Measurements from ENCODE around the gene FXYD7.

FXYD7 gene

DNA sequence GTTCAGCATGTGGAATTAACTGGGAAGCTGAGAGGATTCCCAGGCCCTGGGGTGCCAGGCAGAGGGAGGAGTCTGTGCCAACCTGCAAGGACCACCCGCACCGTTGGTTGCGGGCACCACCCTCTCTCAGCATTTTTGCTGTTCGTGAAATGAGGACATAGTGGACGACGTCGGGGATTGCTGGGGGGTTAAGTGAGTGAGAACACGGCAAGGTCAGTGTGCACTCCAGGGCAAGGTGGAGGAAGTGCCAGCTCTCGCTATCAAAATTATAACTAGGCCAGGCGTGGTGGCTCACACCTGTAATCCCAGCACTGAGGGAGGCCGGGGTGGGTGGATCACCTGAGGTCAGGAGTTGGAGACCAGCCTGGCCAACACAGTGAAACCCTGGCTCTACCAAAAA is 25.3 kb upstream of the FXYD7 start:
- TF ChIP-seq, protein P1, sequence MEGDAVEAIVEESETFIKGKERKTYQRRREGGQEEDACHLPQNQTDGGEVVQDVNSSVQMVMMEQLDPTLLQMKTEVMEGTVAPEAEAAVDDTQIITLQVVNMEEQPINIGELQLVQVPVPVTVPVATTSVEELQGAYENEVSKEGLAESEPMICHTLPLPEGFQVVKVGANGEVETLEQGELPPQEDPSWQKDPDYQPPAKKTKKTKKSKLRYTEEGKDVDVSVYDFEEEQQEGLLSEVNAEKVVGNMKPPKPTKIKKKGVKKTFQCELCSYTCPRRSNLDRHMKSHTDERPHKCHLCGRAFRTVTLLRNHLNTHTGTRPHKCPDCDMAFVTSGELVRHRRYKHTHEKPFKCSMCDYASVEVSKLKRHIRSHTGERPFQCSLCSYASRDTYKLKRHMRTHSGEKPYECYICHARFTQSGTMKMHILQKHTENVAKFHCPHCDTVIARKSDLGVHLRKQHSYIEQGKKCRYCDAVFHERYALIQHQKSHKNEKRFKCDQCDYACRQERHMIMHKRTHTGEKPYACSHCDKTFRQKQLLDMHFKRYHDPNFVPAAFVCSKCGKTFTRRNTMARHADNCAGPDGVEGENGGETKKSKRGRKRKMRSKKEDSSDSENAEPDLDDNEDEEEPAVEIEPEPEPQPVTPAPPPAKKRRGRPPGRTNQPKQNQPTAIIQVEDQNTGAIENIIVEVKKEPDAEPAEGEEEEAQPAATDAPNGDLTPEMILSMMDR (IDR thresholded peaks at IDR 0.05), result no peak
- TF ChIP-seq ZFX (IDR thresholded peaks at IDR 0.05; ENCODE audit: borderline replicate concordance), result no peak
- H3K27ac ChIP-seq, result peak overlapping the region; percentile 91

DNA sequence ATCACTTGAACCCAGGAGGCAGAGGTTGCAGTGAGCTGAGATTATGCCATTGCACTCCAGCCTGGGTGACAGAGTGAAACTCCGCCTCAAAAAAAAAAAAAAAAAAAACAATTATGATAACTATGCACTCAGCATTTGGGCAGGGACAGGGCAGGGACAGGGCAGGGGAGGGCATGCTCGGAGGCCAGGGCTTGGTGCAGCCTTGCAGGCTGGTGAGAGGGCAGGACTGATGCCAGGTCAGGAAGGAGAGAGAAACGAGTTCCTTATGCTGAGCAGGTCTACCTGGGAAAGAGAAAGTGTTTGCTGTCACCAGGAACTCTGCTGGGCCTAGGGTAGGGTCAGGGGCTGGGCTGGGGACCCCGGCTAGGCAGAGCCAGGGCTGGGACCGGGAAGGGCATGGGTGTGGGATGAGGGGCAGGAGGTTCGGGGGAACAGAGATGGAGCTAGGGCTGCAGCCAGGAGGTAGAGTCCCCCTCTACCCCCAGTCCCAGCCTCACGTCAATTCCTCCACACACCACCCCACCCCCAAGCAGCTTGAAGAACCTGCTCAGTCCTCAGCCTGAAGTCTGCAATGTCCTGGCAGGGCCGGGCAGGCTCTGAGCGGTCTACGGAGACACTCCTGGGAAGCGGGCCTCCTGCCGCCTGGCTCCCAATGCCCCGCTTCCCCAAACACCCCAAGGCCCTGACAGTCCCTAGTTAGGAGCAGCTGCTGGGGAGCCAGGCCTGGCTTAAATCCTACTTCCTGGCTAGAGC is 24.6 kb upstream of the FXYD7 start:
- TF ChIP-seq ZFX (IDR thresholded peaks at IDR 0.05; ENCODE audit: borderline replicate concordance), result no peak
- TF ChIP-seq, protein P1 (IDR thresholded peaks at IDR 0.05), result no peak
- H3K27ac ChIP-seq, result peak overlapping the region; percentile 91

DNA sequence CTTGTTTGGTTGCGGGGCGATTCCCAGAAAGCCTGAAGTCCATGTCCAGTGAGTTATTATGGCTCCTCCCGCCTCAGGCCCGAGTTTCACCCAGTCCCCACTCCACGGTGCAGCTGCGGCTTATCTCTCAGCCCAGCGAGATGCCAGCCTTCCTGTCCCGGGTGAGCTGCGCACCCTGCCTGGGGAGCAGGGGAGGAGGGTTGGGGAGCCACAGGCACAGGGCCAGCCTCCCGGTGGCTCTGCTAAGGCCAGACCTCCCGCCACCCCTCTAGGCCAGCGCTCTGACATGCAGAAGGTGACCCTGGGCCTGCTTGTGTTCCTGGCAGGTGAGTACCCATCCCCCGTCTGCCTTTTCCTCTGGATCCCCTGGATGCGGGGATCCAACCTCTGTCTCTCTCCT is 24.0 kb upstream of the FXYD7 start:
- peak overlapping the region; percentile 91; the same call in 1 of the 2 replicates for H3K27ac ChIP-seq
- no peak for TF ChIP-seq ZFX (IDR thresholded peaks at IDR 0.05; ENCODE audit: borderline replicate concordance)
- TF ChIP-seq, protein P1 (IDR thresholded peaks at IDR 0.05), result no peak

DNA sequence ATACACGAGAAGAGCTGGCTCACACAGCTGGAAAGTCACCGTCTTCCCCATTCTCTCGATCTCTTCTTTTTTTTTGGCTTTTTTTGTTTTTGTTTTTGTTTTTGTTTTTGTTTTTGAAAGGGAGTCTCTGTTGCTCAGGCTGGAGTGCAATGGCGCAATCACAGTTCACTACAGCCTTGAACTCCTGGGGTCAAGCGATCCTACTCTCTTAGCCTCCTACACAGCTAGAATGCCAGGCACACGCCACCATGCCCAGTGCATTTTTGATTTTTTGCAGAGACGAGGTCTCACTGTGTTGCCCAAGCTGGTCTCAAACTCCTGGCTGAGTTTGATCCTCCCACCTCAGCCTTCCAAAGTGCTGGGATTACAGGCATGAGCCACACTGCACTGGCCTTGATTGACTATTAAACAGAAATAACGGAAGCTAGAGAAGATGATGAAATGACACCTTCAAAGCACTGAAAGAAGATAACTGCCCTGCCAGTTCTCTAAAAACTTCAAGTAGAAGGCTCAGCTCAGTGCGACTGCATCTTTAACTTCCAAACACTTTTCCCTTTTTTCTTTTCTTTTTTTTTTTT is 23.4 kb upstream of the FXYD7 start:
- TF ChIP-seq, protein P1 (IDR thresholded peaks at IDR 0.05), result no peak
- TF ChIP-seq ZFX (IDR thresholded peaks at IDR 0.05; ENCODE audit: borderline replicate concordance), result no peak
- peak overlapping the region; percentile 91 for H3K27ac ChIP-seq

DNA sequence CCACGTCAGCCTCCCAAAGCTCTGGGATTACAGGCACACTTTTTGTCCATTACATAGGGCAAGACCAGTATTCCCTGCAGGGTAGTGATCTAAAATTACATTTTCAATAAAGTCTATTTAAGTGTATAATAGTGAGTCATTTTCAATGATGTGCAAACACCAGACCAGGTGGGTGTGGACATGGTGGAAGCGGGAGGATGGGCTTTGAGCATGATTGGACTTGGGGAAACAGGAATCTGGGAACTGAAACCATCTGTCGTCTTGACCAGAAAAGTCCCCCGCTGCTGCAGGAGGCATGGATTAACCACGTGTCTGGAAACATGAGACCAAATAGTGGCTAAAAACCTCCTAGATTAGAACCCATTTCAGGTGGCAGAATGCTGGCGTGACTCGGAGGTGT is 22.6 kb upstream of the FXYD7 start:
- TF ChIP-seq ZFX (IDR thresholded peaks at IDR 0.05; ENCODE audit: borderline replicate concordance), result no peak
- TF ChIP-seq, protein P1 (IDR thresholded peaks at IDR 0.05), result no peak
- H3K27ac ChIP-seq, result peak overlapping the region; percentile 91

DNA sequence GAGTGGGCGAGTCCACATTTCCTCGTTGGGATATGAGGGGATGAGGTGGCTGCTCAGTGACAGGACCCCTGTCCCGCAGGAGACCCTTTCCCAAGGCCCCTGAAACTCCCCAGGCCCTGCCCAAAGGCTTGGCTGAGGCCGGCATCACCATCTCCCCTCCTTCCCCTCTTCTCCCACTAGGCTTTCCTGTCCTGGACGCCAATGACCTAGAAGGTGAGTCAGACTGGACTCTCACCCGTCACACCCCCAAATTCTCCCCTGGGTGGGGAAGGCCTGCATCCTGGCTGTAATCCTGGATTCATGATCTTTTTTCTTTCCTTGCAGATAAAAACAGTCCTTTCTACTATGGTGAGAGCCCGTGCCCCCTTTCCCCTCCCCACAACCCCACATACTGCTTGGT is 22.2 kb upstream of the FXYD7 start:
- no peak overlapping the region; the same call in 1 of the 2 replicates for H3K27ac ChIP-seq
- TF ChIP-seq, protein P1 (IDR thresholded peaks at IDR 0.05), result no peak
- no peak for TF ChIP-seq ZFX (IDR thresholded peaks at IDR 0.05; ENCODE audit: borderline replicate concordance)

All from 22Rv1 (cell line).